ENCODE data around the gene TBKBP1.

Gene TBKBP1

DNA sequence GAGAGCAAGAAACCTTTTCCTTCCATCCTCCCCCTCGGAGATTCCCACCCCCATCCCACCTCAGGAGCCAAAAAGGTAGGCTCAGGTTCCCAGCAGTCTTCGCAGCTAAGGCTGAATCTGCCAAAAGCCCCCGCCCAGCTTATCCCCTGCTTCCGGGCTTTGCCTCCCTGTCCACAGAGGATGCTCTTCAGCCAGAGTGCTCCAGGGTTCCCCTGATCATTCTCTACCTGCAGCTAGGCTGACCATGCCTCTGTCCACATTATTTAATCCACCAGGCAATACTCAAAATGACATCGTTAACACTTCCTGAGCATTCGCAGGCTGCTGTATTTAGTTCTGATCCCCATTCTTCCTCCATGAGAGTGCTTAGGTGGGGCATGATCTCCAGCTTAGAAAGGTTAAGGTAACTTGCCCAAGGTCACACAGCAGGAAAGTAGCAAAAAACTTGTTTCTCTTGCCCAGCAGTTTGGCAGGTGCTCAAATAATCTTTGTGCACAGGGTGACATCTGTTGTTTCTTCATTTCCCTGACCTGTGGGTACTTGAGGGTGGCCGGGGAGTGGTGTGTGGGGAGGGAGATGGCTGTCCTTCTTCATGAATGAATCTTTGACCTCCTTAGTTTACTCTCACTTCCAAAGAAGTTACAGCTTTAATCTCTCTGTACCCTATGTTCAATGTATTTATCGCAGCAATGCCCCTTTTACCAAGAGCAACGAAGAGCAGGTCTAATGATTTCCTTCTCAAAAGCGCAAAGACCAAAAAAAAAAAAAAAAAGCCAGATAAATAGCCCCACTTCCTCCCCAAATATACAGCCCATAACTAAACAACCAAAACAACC is 848 bp upstream of the TBKBP1 start:
- peak overlapping the region; percentile 79 for H3K4me3 ChIP-seq (ENCODE audit: insufficient read depth in 1 of 2, low read depth in 1 of 2, low read length in 2 of 2)
- H3K79me1 ChIP-seq (replicated peaks; ENCODE audit: low read length, poor library complexity, severe bottlenecking), result peaks cover 4% of the 10 kb centered on the region
- H3K14ac ChIP-seq (ENCODE audit: low read length in 2 of 2), result no peak overlapping the region
- no peak overlapping the region for H3K18ac ChIP-seq (ENCODE audit: low read depth in 1 of 2, low read length in 2 of 2)
- H3K36me3 ChIP-seq (ENCODE audit: control insufficient read depth in 1 of 2, insufficient read depth in 2 of 2, low read depth in 1 of 2, low read length in 2 of 2), result peaks cover 17 to 19% of the 10 kb centered on the region in 2 experiments
- H3K27me3 ChIP-seq (ENCODE audit: control insufficient read depth in 1 of 2, insufficient read depth in 1 of 2, low read length in 2 of 2), result no peaks in the 10 kb centered on the region
- H2AK5ac ChIP-seq (ENCODE audit: low read length, severe bottlenecking), result no peak overlapping the region
- peak; percentile 29 for DNase-seq
- H3K4me2 ChIP-seq (ENCODE audit: low read length, poor library complexity, severe bottlenecking), result peak overlapping the region; percentile 92
- H3K4ac ChIP-seq (ENCODE audit: low read depth in 1 of 2, low read length in 2 of 2), result peak overlapping the region in 1 of 2 experiments; percentile 59
- 21% methylated on average over 10 of the region's 10 CpGs for WGBS
- no peak overlapping the region for H4K8ac ChIP-seq (ENCODE audit: low read length)
- H3K4me1 ChIP-seq (ENCODE audit: control insufficient read depth, insufficient read depth, low read depth, low read length), result peaks cover 25% of the 10 kb centered on the region
- peak overlapping the region in 1 of 2 experiments; percentile 15 for H2BK12ac ChIP-seq (ENCODE audit: low read length in 2 of 2)
- peak overlapping the region; percentile 82 for H3K9ac ChIP-seq (ENCODE audit: low read length)
- no peak overlapping the region for H2BK120ac ChIP-seq (ENCODE audit: low read depth, low read length)
- H2BK5ac ChIP-seq (ENCODE audit: low read depth, low read length, poor library complexity, severe bottlenecking), result no peak overlapping the region
- H3K27ac ChIP-seq (ENCODE audit: low read length, poor library complexity, severe bottlenecking), result no peak overlapping the region
- H2BK15ac ChIP-seq (ENCODE audit: low read depth, poor library complexity, severe bottlenecking), result no peak overlapping the region
- H3K23ac ChIP-seq (ENCODE audit: low read length in 2 of 2), result no peak overlapping the region
- H3K9me3 ChIP-seq (ENCODE audit: control insufficient read depth, low read length), result no peaks in the 10 kb centered on the region
- H4K91ac ChIP-seq (ENCODE audit: low read length), result no peak overlapping the region
- no peak overlapping the region for H2AFZ ChIP-seq (ENCODE audit: low read depth, low read length)

DNA sequence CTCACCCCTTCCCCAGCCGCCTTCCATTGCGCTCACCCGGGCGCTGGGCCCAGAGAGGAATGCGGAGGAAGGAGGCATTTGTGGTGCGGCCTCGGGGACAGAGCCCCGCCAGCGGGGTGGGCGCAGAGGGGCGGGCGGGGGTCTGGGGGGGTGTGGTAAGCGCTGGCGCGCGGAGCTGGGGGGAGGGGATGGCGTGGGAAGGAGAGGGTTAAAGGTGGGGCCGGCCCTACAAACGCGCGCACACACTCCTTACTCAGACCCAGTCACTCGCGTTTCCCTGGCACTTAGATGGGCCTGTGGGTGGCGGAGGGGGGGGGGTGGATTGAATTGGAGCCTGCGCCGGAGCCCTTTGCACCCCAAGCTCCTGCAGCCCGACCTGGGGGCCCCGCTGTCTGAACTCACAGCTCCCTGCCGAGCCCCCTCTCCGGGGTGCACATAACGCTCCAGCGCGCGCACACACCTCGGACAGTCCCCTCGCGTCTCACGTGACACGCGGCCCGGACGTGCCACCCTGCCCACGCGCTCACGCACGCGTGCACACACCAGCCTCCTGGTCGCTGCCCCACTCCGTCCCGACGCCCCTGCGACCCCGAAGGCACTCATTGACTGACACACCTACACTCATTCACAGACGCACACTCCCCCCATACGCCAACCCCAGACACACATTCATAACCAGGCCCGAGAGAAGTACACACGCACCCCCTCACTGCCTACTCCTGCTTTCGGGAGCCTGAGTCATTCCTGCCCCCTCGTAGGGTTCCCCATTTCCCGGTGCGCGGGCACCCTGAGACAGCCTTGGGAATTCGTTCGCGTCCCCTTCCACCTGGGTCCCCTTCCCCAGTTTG is 844 bp downstream of the TBKBP1 start:
- peak overlapping the region; percentile 79 to 86 for H3K4me3 ChIP-seq (ENCODE audit: insufficient read depth in 1 of 2, low read depth in 1 of 2, low read length in 2 of 2)
- peak overlapping the region in 1 of 2 experiments; percentile 16 for H3K23ac ChIP-seq (ENCODE audit: low read length in 2 of 2)
- peak overlapping the region; percentile 95 for H4K91ac ChIP-seq (ENCODE audit: low read length)
- H3K4ac ChIP-seq (ENCODE audit: low read depth in 1 of 2, low read length in 2 of 2), result peak overlapping the region; percentile 72 to 93
- peak overlapping the region; percentile 93 for H4K8ac ChIP-seq (ENCODE audit: low read length)
- peak overlapping the region; percentile 95 to 98 for H3K18ac ChIP-seq (ENCODE audit: low read depth in 1 of 2, low read length in 2 of 2)
- no peak overlapping the region for H3K27ac ChIP-seq (ENCODE audit: low read length, poor library complexity, severe bottlenecking)
- H2BK120ac ChIP-seq (ENCODE audit: low read depth, low read length), result peak overlapping the region; percentile 93
- peak overlapping the region; percentile 89 for H3K9ac ChIP-seq (ENCODE audit: low read length)
- under 1% methylated on average over 39 of the region's 65 CpGs for WGBS
- H3K4me1 ChIP-seq (ENCODE audit: control insufficient read depth, insufficient read depth, low read depth, low read length), result peaks cover 25% of the 10 kb centered on the region
- peaks cover 4% of the 10 kb centered on the region for H3K79me1 ChIP-seq (replicated peaks; ENCODE audit: low read length, poor library complexity, severe bottlenecking)
- peak overlapping the region; percentile 76 for H2BK15ac ChIP-seq (ENCODE audit: low read depth, poor library complexity, severe bottlenecking)
- H3K4me2 ChIP-seq (ENCODE audit: low read length, poor library complexity, severe bottlenecking), result peak overlapping the region; percentile 85
- no peak overlapping the region for H2BK5ac ChIP-seq (ENCODE audit: low read depth, low read length, poor library complexity, severe bottlenecking)
- DNase-seq, result peak; percentile 65
- no peak overlapping the region for H2AFZ ChIP-seq (ENCODE audit: low read depth, low read length)
- H3K14ac ChIP-seq (ENCODE audit: low read length in 2 of 2), result peak overlapping the region; percentile 11 to 57
- no peaks in the 10 kb centered on the region for H3K27me3 ChIP-seq (ENCODE audit: control insufficient read depth in 1 of 2, insufficient read depth in 1 of 2, low read length in 2 of 2)
- no peak overlapping the region for H2AK5ac ChIP-seq (ENCODE audit: low read length, severe bottlenecking)
- H3K9me3 ChIP-seq (ENCODE audit: control insufficient read depth, low read length), result no peaks in the 10 kb centered on the region
- H2BK12ac ChIP-seq (ENCODE audit: low read length in 2 of 2), result peak overlapping the region; percentile 63 to 89
- H3K36me3 ChIP-seq (ENCODE audit: control insufficient read depth in 1 of 2, insufficient read depth in 2 of 2, low read depth in 1 of 2, low read length in 2 of 2), result peaks cover 31 to 33% of the 10 kb centered on the region in 2 experiments

DNA sequence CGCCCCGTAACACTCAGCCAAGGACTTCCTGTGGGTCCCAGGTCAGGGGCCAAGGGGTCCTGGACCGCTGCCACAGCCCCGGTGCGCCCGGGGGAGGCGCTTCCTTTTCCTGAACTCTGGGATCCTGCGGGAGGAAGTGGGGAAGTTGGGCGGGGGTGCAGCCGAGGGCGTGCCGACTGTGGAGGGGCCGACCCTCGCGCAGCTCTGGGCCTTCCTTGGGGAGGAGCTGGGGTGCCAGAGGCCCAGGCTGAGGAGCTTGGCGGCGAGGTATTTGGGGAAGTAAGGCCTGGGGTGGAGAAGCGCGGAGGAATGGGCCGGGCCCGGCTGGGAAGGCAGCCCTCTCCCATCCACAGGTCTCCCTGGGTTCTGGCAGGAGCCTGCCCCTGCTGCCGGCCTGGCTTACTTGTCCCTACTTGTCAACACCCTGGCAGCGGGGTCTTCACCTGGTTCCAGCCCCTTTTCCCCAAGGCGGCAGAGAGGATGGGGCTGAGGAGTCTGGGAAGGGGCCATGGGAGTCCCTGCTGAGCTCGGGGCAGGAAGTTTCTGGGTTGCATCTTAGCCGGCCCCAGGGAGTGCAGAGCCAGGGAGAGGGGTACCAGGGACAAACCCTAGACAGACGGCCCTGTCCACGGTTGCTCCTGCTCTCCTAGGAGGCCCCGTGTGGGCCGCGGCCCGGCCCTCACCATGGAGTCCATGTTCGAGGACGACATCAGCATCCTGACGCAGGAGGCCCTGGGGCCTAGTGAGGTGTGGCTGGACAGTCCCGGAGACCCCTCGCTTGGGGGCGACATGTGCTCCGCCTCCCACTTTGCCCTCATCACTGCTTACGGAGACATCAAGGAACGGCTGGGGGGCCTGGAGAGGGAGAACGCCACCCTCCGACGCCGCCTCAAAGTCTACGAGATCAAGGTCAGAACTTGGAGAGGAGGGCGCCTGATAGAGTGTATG is 1.7 kb downstream of the TBKBP1 start:
- H3K14ac ChIP-seq (ENCODE audit: low read length in 2 of 2), result no peak overlapping the region
- no peak overlapping the region for H2AK5ac ChIP-seq (ENCODE audit: low read length, severe bottlenecking)
- peak overlapping the region; percentile 95 to 98 for H3K18ac ChIP-seq (ENCODE audit: low read depth in 1 of 2, low read length in 2 of 2)
- no peak overlapping the region for H3K27ac ChIP-seq (ENCODE audit: low read length, poor library complexity, severe bottlenecking)
- H3K4me1 ChIP-seq (ENCODE audit: control insufficient read depth, insufficient read depth, low read depth, low read length), result peaks cover 25% of the 10 kb centered on the region
- peaks cover 36 to 39% of the 10 kb centered on the region in 2 experiments for H3K36me3 ChIP-seq (ENCODE audit: control insufficient read depth in 1 of 2, insufficient read depth in 2 of 2, low read depth in 1 of 2, low read length in 2 of 2)
- H2BK15ac ChIP-seq (ENCODE audit: low read depth, poor library complexity, severe bottlenecking), result no peak overlapping the region
- H3K9ac ChIP-seq (ENCODE audit: low read length), result peak overlapping the region; percentile 89
- WGBS, result 42% methylated on average over 43 of the region's 47 CpGs
- peak overlapping the region; percentile 79 to 86 for H3K4me3 ChIP-seq (ENCODE audit: insufficient read depth in 1 of 2, low read depth in 1 of 2, low read length in 2 of 2)
- H3K79me1 ChIP-seq (replicated peaks; ENCODE audit: low read length, poor library complexity, severe bottlenecking), result peaks cover 4% of the 10 kb centered on the region
- H2BK120ac ChIP-seq (ENCODE audit: low read depth, low read length), result peak overlapping the region; percentile 67
- no peak overlapping the region for H3K23ac ChIP-seq (ENCODE audit: low read length in 2 of 2)
- H2BK5ac ChIP-seq (ENCODE audit: low read depth, low read length, poor library complexity, severe bottlenecking), result no peak overlapping the region
- H3K9me3 ChIP-seq (ENCODE audit: control insufficient read depth, low read length), result no peaks in the 10 kb centered on the region
- DNase-seq, result peak; percentile 22
- peak overlapping the region; percentile 93 for H4K8ac ChIP-seq (ENCODE audit: low read length)
- no peaks in the 10 kb centered on the region for H3K27me3 ChIP-seq (ENCODE audit: control insufficient read depth in 1 of 2, insufficient read depth in 1 of 2, low read length in 2 of 2)
- peak overlapping the region; percentile 95 for H4K91ac ChIP-seq (ENCODE audit: low read length)
- H2BK12ac ChIP-seq (ENCODE audit: low read length in 2 of 2), result peak overlapping the region; percentile 41 to 42
- H3K4me2 ChIP-seq (ENCODE audit: low read length, poor library complexity, severe bottlenecking), result peak overlapping the region; percentile 85
- H3K4ac ChIP-seq (ENCODE audit: low read depth in 1 of 2, low read length in 2 of 2), result peak overlapping the region; percentile 72 to 93
- no peak overlapping the region for H2AFZ ChIP-seq (ENCODE audit: low read depth, low read length)

Data from mesenchymal stem cell (in vitro differentiated cells and primary cell).